Ishikawa (cell line): Measurements from ENCODE around the gene HSH2D.

ENCODE experiments used
- CEBPB ChIP-seq: IDR thresholded peaks from 2 replicates; pipeline ENCODE4 v1.6.1; 2012
- CREB1 ChIP-seq: IDR thresholded peaks from 2 replicates; pipeline ENCODE4 v1.6.1; 2012; ENCODE audit warnings: low read depth
- EGR1 ChIP-seq: IDR thresholded peaks from 2 replicates; pipeline ENCODE4 v1.6.1; 2012
- EP300 ChIP-seq: IDR thresholded peaks from 2 replicates; pipeline ENCODE4 v1.6.1; 2012; ENCODE audit warnings: borderline replicate concordance
- FOXM1 ChIP-seq: IDR thresholded peaks from 2 replicates; pipeline ENCODE4 v1.6.1; 2012; ENCODE audit warnings: low read depth, borderline replicate concordance
- NFIC ChIP-seq: IDR thresholded peaks from 2 replicates; pipeline ENCODE4 v1.6.1; 2012
- RAD21 ChIP-seq: IDR thresholded peaks from 2 replicates; pipeline ENCODE4 v1.6.1; 2012; ENCODE audit warnings: low read depth
- TAF1 ChIP-seq: IDR thresholded peaks from 2 replicates; pipeline ENCODE4 v1.6.1; 2012; ENCODE audit warnings: low read depth, mild to moderate bottlenecking
- TCF12 ChIP-seq: IDR thresholded peaks from 2 replicates; pipeline ENCODE4 v1.6.1; 2012; ENCODE audit warnings: low read depth
- TEAD4 ChIP-seq: IDR thresholded peaks from 2 replicates; pipeline ENCODE4 v1.6.1; 2012
- YY1 ChIP-seq: IDR thresholded peaks from 2 replicates; pipeline ENCODE4 v1.6.1; 2012; ENCODE audit warnings: low read depth
- ZBTB7A ChIP-seq: IDR thresholded peaks from 2 replicates; pipeline ENCODE4 v1.6.1; 2012; ENCODE audit warnings: low read depth
- TF ChIP-seq, protein P1 (sequence below): IDR thresholded peaks from 2 replicates; pipeline ENCODE4 v1.6.1; 2012; ENCODE audit warnings: low read depth, mild to moderate bottlenecking
- TF ChIP-seq, protein P2 (sequence below): IDR thresholded peaks from 2 replicates; pipeline ENCODE4 v1.6.1; 2012

DNA sequence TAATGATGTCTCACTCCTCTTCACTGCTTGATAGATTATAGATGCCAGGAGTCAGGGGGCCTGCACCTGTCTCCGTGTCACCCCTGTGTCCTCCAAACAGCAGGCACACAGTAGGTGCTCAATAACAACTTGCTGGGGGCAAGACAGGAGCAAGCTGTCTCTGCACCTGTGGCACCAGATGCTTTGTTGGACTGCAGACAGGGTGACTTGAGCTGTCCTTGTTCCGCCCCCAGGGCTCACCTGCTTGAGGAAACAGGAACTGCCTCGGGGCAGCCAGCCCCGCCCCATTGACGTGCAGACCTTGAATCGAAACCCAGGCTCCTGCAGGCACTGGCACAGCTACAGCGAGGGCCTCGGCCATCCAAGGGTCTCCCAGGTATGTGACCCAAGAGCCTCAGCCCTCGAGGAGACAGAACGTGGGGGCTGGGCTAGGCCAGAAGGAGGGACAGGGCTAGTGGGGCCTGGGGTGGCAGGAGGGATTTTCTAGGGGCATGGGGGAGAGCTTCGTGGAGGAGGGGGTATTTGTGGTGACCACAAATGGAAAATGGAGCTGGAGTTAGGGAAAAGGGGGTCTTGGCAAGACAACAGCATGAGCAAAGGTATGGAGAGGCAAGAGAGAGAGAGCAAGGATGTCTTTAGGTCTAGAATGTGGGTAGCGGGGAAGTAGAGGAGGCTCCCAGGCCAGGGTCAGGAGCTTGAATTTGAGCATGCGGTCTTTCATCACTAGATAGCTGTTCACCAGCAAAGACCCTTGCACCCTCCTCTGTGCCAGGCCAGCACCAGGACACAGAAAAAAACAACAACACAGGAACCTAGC, at the start of gene HSH2D:
- TF ChIP-seq FOXM1, result no peak
- no peak for TF ChIP-seq RAD21
- TF ChIP-seq, protein P1, sequence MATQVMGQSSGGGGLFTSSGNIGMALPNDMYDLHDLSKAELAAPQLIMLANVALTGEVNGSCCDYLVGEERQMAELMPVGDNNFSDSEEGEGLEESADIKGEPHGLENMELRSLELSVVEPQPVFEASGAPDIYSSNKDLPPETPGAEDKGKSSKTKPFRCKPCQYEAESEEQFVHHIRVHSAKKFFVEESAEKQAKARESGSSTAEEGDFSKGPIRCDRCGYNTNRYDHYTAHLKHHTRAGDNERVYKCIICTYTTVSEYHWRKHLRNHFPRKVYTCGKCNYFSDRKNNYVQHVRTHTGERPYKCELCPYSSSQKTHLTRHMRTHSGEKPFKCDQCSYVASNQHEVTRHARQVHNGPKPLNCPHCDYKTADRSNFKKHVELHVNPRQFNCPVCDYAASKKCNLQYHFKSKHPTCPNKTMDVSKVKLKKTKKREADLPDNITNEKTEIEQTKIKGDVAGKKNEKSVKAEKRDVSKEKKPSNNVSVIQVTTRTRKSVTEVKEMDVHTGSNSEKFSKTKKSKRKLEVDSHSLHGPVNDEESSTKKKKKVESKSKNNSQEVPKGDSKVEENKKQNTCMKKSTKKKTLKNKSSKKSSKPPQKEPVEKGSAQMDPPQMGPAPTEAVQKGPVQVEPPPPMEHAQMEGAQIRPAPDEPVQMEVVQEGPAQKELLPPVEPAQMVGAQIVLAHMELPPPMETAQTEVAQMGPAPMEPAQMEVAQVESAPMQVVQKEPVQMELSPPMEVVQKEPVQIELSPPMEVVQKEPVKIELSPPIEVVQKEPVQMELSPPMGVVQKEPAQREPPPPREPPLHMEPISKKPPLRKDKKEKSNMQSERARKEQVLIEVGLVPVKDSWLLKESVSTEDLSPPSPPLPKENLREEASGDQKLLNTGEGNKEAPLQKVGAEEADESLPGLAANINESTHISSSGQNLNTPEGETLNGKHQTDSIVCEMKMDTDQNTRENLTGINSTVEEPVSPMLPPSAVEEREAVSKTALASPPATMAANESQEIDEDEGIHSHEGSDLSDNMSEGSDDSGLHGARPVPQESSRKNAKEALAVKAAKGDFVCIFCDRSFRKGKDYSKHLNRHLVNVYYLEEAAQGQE, result no peak
- TF ChIP-seq EP300, result no peak
- no peak for TF ChIP-seq CEBPB
- no peak for TF ChIP-seq TAF1
- no peak for TF ChIP-seq TCF12
- 0 out of 2 replicates have a peak, but pooled peaks have one; percentile 44 for TF ChIP-seq ZBTB7A
- TF ChIP-seq CREB1, result no peak
- no peak for TF ChIP-seq EGR1
- TF ChIP-seq, protein P2, sequence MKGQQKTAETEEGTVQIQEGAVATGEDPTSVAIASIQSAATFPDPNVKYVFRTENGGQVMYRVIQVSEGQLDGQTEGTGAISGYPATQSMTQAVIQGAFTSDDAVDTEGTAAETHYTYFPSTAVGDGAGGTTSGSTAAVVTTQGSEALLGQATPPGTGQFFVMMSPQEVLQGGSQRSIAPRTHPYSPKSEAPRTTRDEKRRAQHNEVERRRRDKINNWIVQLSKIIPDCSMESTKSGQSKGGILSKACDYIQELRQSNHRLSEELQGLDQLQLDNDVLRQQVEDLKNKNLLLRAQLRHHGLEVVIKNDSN, result no peak
- TF ChIP-seq TEAD4, result no peak
- no peak for TF ChIP-seq YY1
- no peak for TF ChIP-seq NFIC
